NCI-H1092 treated with DMSO at 0.1 percent for 48 hours (cell line): ENCODE results near the gene NTM.
"Not testable (repeated sequence)": the region's sequence is repeated elsewhere in the genome, so short reads cannot be mapped to it uniquely, and the experiment has no call there.

ENCODE experiments used
- DNase-seq: peaks from one replicate; lab custom pipeline; 2025; lab: John Stamatoyannopoulos, UW

NTM gene

GRCh38 chr11:131370090-131370751, at the start of gene NTM:
Gene NTM (plus strand): TSS chr11:131370615.
- DNase-seq: no peak

- no peak for DNase-seq
Measured at GRCh38 chr11:131324921-131325570, 45.4 kb upstream of the NTM start.

- DNase-seq: no peak
Measured at GRCh38 chr11:131326829-131327228, 43.6 kb upstream of the NTM start.

- DNase-seq: no peak
Measured at GRCh38 chr11:131327421-131327820, 43.0 kb upstream of the NTM start.

GRCh38 chr11:131328843-131329242, 41.6 kb upstream of the NTM start:
- no peak for DNase-seq

GRCh38 chr11:131331010-131331409, 39.4 kb upstream of the NTM start:
- DNase-seq: no peak

GRCh38 chr11:131331546-131331945, 38.9 kb upstream of the NTM start:
- no peak for DNase-seq

- DNase-seq: no peak
Measured at GRCh38 chr11:131334601-131335000, 35.8 kb upstream of the NTM start.

GRCh38 chr11:131341900-131342299, 28.5 kb upstream of the NTM start:
- DNase-seq: not testable (repeated sequence)

- DNase-seq: not testable (repeated sequence)
Measured at GRCh38 chr11:131342442-131342841, 28.0 kb upstream of the NTM start.

GRCh38 chr11:131345406-131345805, 25.0 kb upstream of the NTM start:
- no peak for DNase-seq

- no peak for DNase-seq
Measured at GRCh38 chr11:131349368-131350086, 20.9 kb upstream of the NTM start.

GRCh38 chr11:131350872-131351271, 19.5 kb upstream of the NTM start:
- DNase-seq: no peak

- DNase-seq: no peak
Measured at GRCh38 chr11:131351848-131352247, 18.6 kb upstream of the NTM start.

GRCh38 chr11:131353766-131354165, 16.6 kb upstream of the NTM start:
- DNase-seq: no peak

GRCh38 chr11:131354251-131354701, 16.1 kb upstream of the NTM start:
- DNase-seq: no peak

GRCh38 chr11:131356206-131356605, 14.2 kb upstream of the NTM start:
- no peak for DNase-seq

- no peak for DNase-seq
Measured at GRCh38 chr11:131365329-131365930, 5.0 kb upstream of the NTM start.

GRCh38 chr11:131370901-131371790, 731 bp downstream of the NTM start:
- no peak for DNase-seq

GRCh38 chr11:131371791-131372104, 1.3 kb downstream of the NTM start:
- DNase-seq: no peak

- no peak for DNase-seq
Measured at GRCh38 chr11:131372234-131372962, 2.0 kb downstream of the NTM start.
